ENCODE results near the gene RMRP.
"Not testable (repeated sequence)": the region's sequence is repeated elsewhere in the genome, so short reads cannot be mapped to it uniquely, and the experiment has no call there.

The RMRP gene

DNA sequence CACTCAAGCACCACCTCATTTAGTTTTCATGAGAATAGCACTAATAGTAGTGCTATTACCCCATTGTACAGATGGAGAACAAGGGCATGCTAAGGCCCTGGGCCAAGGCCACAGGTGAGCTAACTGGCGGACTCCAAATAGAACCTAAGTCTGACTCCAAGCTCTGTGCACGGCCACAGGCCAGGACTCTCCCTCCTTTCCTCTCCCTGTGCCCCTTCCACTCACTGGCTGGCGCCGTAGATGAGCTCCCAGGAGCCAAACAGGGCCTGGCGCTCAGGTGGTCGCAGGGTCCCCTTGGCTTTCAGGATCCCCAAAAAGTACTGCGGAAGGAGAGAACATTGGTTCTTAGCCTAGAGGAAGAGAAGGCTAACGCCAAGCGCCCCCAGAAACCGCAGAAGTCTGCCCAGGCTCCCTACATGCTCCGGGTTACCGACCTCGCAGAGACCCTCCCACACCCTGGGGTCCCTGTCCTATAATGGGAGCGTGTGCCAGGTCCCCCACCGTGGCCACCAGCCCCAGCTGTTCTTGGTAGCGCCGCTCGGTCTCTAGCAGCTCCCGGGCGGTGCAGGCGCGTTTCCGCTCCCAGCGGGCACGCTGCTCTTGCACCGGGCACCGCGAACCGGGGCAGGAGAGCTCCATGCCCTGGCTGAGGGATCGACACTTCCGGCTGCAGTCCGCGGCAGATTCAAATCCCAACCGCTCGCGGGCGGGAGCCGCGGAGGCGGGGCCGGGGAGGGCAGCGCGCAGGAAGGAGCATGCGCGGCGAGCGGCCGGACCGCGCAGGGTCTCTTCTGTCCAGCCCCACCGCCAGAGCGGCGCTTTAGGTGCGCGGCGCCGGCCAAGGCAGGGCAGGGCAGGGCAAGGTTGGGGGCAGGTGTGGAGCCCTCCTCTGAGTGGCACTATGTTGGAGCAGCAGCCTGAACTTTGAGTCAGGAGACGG is 7.0 kb upstream of the RMRP start, which contains the start of gene ARHGEF39:
Gene ARHGEF39 (minus strand): TSS at position 665 of the 940 bp plus-strand sequence. CDS start 26 bp downstream, at position 639.
- DNase-seq: peak; percentile 77

DNA sequence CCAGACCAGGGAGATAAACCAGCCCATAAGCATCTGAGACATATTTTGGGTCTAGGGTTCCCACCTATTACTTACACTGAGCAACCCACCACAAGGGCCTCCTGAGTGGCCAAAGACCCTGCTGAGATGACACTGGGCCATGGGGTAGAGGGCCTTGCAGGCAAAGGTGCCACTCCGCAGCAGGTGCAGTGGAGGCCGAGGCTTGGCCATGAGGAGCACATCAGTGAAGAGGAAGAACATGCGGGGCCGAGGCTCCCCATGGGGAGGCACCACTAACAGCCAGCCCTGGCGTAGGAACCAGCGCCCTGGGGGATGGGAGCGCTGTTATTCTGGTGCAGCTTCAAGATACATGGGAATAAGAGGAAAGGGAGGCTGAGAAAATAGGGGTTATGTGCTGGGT is 4.6 kb upstream of the RMRP start:
- no peak for DNase-seq

DNA sequence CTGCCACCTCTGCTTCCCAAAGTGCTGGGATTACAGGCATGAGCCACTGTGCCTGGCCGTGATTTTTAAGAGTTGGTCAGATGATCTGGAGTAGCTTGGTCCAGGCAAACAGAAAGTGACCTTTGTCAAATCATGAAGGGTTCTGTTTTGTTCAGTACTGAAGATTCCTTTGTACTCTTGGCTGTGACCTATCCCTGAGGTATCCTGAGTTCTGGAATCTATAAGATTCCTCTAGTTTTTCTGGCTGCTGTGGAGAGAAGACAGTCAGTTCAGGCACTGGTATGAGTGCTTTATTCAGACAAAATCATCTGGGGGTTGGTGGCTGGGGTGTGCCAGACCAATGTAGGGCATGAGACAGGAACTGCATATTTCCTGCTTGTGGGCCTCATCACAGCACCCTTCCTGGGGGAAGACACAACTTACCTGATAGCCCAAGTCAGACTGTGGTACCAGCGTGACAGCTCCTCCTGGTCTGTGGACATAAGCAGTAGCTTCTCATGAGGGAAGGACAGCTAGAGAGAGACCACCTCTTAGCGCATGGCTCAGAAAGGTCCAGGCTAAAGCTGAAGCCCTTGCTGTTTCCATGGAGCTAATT is 4.0 kb upstream of the RMRP start:
- DNase-seq: no peak

DNA sequence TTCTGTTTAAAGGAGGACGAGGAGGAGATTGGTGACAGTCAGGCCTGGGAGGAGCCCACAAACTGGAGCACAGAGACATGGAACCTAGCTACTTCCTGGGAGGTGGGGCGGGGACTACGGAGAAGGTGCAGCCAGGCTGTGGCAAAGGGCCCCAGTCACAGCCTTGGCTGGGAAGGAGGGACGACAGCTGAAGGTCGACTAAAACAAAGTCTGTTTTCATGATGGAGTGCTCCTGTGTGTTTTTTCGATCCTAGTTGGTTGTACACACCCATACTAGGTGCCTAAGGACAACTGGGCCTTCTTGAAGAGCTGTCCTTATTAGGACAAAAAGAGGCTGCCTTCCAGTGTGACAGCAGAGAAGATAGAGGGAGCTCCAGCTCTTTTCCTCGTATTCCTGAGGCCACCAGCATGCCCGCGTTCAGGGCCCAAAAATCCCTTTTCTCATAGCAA is 3.2 kb upstream of the RMRP start:
- DNase-seq: no peak

DNA sequence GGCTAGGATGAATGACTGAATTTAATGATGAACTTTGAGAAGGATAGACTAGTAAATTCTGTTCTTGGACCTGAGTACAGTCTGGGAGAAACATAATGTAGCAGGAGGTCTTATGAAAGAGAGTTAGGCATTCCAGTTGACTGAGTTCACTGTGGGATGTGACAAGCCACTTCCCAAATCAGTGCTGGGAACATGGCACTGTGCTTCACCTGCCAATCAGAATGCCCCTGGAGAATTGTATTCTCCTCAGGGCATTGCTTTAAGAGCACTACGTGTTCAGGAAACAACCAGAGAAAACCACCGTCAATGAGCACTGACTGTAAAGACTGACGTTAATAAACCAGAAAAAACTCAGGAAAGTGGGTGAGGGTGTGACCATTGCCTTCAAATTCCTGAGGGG is 1.5 kb upstream of the RMRP start:
- DNase-seq: no peak

DNA sequence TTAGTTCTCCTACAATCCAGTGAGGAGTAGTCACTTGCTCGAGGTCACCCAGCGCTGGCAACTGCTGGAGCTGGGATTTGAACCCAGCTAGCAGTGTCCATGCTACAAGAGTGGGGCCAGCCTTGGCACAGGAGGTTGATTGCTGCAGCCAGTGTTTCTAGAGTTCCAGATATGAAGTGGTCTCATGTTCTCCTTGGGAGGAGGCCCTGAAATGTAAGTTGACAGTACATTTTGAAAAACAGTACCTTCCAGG is 1.1 kb upstream of the RMRP start:
- no peak for DNase-seq

DNA sequence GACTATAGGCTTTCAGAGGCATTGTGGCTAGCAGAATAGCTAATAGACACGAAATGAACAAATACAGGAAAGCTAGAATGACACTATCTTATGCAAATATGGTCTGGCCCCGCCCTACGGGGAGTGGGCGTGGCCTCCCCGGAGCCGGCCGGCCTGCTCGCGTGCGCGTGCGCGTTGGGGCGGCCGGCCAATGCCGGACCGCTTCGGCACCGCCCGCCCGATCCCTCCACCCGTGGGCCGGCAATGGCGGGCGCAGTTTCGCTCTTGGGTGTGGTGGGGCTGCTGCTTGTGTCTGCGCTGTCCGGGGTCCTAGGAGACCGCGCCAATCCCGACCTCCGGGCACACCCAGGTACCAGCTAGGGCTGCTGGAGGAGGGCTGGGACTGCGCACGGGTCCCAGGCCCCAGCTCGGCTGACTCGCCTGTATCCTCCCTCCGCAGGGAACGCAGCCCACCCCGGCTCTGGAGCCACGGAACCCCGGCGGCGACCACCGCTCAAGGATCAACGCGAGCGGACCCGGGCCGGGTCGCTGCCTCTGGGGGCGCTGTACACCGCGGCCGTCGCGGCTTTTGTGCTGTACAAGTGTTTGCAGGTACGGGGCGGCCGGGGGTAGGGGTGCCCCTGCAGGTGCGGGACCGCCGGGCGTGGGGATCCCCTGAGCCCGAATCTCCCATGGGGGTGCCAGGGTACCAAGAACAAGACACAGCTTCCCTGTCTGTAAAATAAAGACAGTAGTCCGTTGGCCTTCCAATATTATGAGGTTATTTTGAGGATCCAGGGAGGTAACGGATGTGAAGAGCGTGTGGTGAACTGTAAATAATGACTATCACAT is 533 bp upstream of the RMRP start, which contains the start of gene CCDC107:
Gene CCDC107 (plus strand): TSS at position 156 of the 831 bp plus-strand sequence. CDS start 88 bp downstream, at position 244.
- peak; percentile 78 for DNase-seq

DNA sequence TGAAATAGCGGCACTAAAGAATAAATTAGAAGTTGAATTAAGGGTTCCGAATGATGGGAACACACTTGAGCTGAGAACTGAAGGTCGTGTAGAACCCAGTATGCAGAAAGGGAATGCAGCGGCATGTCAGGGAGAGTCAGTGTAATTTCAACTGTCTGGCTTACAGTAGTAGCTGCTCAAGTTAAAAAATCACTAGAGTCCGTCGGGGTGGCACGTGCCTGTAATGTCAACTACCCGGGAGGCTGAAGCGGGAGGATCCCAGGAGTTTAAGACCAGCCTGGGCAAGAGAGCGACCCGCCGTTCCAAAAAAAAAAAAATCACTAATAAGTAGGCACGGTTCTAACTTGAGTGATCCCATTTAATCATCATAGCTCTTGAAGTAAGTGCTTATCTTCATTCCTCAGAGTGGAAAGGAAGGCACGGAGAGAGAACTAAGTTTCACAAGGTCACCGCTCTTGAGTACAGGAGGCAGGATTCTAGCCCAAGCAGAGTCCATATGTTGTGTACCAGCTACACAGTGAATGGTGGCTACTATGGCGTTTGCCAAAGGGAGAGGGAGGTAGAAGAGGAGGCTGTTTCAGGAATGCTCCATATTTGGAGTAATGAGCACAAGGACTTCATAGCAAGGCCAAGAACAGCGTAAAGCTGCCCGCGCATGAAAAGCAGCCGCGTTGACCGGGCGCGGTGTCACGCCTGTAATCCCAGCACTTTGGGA is 831 bp downstream of the RMRP start:
- DNase-seq: no peak

DNA sequence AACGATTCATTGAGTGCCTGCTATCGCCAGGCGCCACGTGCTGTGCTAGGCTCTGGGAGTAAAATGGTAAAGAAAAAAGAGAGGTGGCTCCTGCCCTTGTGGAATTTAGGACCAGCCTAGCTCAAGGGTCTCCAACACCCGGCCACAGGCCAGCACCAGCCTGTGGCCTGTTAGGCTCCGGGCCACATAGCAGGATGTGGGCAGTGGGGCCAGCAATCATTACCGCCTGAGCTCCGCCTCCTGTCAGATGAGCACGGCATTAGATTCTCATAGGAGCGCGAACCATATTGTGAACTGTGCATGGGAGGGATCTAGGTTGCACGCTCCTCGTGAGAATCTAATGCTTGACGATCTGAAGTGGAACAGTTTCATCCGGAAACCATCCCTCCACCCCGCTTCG is 1.5 kb downstream of the RMRP start:
- no peak for DNase-seq

DNA sequence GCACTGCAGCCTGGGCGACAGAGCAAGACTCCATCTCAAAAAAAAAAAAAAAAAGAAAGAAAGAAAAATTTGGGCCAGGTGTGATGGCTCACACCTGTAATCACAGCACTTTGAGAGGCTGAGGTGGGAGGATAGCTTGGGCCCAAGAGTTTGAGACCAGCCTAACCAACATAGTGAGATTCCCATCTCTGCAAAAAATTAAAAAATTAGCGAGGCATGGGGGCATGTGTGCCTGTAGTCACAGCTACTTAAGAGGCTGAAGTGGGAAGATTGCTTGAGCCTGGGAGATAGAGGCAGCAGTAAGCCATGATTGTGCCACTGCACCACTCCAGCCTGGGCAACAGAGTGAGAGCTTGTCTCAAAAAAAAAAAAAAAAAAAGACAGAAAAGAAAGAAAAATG is 4.2 kb downstream of the RMRP start:
- no peak for DNase-seq

DNA sequence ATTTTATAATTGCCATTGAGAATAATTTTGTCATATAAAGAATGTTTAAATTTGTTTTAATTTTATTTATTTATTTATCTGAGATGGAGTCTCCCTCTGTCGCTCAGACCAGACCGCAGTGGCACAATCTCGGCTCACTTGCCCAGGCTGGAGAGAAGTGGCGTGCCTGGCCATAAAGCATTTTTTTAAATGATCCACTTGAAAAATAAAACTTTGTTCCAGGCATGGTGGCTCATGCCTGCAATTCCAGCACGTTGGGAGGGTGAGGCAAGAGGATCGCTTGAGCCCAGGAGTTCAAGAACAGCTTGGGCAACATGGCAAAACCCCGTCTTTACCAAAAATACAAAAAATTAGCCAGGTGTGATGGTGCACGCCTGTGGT is 5.0 kb downstream of the RMRP start:
- no peak for DNase-seq

DNA sequence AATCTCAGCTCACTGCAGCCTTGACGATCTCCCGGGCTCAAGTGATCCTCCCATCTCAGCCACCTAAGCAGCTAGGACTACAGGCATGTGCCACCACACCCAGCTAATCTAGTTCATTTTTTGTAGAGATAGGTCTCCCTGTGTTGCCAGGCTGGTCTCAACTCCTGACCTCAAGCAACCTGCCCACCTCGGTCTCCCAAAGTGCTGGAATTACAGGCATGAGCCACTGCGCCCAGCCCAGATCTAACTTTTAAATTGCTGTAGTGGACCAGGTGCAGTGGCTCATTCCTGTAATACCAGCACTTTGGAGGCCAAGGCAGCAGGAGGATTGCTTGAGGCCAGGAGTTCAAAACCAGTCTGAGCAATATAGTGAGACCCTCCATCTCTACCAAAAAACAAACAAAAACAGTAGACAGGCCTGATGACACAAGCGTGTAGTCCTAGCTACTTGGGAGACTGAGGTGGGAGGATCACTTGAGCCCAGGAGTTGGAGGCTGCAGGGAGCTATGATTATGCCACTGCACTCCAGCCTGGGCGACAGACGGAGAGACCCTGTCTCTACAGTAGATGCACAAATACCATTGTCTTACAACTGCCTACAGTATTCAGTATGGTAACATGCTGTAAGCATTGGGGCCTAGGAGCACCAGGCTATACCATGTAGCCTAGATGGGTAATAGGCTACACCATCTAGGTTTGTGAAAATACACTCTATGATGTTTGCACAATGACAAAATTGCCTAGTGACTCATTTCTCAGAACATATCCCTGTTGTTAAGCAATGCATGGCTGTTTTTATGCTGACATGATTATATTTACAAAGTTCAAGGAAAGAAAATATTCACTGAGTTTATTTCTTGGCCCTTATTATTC is 5.6 kb downstream of the RMRP start:
- DNase-seq: no peak

DNA sequence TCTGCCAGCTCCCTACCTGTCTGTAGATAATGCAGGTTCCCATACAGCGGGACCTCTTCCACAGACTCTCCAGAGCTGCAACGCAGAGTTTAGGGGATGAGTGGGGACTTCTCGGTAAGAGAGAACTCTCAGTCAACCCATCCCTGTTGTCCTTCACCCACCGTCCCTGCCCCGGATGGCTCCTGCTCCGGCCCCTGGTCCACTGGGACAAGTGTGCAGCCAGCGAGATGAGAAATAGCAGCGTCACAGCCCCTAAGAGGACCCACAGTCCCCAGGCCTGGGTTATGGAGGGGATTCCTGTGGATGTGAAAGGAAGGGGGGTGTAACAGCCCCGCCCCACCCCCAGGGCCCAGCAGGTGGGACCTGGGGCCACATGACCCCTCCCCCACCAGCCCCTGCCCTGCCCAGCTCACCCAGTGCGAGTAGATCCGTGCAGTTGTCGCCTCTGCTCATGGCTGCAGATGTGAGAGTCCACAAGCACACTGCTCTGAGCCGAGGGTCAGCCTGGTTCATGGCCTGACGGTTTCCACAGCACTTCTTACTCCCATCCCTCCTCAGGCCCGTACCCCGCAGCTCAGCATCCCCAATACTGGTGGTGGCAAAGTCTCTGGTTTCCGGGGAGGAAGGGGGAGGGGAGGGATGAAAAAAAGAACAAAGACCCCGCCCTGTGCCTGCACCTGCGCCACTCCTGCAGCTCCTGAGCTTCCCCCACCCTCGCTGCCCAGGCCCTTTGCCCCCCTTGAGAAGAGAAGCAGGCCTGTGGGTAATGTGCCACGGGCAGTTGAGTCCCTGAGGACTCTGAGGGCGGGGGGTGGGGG is 7.3 kb downstream of the RMRP start, which contains the start of gene SIT1:
Gene SIT1 (minus strand): TSS at position 591 of the 818 bp plus-strand sequence. CDS start 78 bp downstream, at position 513.
- no peak for DNase-seq

DNA sequence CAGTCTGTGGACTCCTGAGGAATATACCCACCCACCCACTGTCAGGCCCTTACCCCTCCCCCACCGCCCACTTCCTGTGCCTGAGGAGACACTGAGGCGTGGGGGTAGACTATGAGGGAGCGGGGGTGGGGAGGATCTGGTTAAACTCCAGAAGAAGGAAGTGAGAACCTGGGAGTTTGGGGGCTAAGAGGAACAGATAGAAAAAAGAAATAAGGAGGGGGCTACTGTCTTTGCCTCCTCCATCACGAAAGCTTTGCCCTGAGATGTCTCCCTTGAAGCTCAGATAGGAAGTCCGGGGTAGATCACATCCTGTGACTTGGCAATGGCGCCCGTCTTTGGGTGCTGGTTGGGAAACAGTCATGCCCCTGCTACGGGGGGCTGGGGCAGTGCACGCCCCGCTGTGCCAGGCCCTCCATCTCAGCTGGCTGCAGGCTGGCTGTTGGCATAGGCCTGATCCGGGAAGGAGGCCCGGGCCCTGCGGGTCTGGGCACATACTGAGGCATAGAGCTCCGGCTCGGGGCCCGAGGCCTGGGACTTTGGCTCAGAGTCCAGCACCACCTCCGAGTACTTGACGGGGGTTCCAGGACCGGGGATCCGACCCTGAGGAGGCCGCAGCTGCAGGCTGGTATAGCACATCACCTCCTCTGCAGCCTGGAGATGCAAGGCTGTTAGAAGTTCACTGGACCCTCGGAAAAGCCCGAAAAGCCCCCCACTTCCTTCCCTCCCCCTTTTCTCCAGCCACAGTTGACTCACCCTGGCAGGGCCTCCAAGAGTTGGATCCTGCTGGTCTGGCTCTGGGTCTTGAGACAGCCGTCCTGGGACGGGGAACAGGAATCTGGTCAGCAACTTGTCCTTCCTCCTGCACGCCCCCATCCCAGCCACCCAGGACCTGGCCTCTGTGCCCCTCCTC is 8.1 kb downstream of the RMRP start:
- peak; percentile 39 for DNase-seq

DNA sequence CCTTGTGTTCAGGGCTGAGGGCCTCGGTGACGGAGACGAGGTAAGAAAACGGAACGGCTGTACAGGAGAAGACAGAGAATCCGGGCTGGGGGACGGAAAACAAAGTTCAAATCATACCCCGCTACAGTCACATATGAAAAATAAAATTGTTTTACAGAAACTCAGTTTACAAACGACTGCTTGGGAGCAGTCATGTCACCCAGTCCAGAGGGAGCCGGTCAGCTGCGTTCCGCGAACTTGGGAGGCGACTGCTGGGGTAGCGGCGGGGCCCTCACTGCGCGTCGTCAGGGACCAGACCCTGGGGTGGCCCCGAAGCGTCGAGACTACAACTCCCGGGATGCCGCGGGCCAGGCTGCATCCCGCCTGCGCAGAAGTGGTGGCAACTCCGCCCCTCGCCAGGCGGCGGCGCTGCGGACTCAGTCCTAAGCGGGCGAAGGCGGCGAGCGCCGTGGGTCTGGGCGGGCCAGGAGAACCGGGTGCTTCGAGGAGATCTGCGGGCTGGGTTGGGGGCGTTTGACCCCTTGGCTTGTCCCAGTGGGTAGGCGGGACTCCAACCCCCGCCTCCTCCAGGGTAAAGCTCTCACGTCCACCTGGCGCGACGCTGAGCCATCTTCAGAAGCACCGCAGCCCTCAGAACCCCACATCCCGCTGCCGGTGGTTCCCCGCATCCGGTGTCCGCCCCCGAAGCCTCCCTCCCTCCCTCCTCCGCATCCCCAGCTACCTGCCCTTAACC is 11.1 kb downstream of the RMRP start:
- peak; percentile 93 for DNase-seq

DNA sequence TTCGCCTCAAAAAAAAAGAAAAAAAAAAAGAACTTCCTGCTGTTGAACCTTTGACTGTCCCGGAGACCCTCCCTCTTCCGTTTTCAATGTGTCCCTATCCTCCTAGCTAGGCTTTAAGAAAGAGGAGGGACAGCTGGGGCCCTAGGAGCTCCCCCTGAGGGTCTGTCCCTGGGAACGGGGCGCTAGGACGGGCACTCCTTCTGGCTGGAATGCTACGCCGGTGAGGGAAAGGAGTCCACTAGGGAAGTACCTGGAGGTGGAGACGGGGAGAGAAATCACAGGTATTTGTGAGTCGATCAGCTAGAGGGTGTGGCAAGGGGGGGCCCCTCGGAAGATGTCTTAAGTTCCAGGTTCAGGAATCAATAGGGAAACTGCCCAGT is 11.7 kb downstream of the RMRP start:
- DNase-seq: peak; percentile 24

DNA sequence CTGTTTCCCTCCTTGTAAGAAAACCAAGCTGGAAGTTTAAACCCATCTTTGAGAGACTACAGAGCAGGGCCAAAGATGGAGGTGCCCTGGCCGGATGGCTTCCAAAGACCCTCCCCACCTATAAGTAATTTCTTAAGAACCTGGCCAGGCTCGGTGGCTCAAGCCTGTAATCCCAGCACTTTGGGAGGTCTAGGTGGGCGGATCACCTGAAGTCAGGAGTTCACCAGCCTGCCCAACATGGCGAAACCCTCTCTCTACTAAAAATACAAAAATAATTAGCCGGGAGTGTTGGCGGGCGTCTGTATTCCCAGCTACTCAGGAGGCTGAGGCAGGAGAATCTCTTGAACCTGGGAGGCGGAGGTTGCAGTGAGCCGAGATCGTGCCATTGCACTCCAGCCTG is 12.1 kb downstream of the RMRP start:
- not testable (repeated sequence) for DNase-seq

DNA sequence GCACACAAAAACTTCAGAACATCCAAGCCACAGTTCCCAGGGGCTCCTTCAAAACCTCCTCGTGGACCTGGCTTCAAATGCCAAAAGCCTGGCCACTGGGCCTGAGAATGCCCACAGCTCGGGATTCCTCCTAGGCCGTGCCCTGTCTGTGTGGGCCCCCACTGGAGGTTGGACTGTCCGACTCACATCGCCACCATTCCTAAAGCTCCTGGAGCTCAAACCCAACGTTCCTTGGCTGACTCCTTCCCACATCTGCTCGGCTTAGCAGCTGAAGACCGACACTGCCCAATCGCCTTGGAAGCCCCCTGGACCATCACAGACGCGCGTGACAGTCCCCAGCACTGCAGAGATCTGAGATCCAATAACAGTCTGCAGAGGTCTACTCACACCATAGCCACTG is 14.8 kb downstream of the RMRP start:
- no peak for DNase-seq

DNA sequence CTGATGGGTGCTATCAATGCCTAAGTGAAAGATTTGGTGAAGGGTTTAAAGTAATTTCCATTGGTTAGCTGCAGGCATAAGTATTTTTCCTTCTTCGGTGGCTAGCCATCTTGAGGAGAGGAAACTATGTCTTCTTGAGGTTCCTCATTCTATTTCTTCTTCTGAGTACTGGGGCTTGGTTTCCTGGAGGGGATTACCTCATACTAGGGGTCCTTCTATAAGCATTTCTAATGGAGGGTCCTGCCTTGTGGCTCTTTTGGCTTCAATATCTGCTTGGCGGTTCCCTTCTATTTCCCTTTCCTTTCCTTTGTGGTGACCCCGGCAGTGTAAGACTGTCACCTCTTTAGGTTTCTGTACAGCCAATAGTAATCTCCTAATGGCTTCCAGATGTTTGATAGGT is 16.3 kb downstream of the RMRP start:
- DNase-seq: not testable (repeated sequence)
